Naive B cell (primary cell): ENCODE data around the gene MYH7. TPM values are rescaled to one million over a fixed set of nuclear protein-coding genes. Genes with fewer than 3 reads are reported as not detected.
"Not testable (repeated sequence)": the region's sequence is repeated elsewhere in the genome, so short reads cannot be mapped to it uniquely, and the experiment has no call there.

ENCODE experiments used
- ATAC-seq, 2 donors: fragments of 150-1000 bp; cut with Tn5 transposase; 2 replicates each; pipeline ENCODE4 v1.10.0; 2021; ENCODE audit warnings: low read depth in 2 of 2, mild to moderate bottlenecking in 2 of 2, moderate library complexity in 2 of 2
- DNase-seq: peaks from one replicate; pipeline ENCODE4 v3.0.0; 2022
- H3K27ac Mint-ChIP-seq, 6 donors: one replicate each; pipeline ENCODE4 v1.8.0; 2020 to 2022; ENCODE audit warnings: mild to moderate bottlenecking in 6 of 6, mixed read lengths in 6 of 6, moderate library complexity in 5 of 6, inconsistent platforms in 2 of 6
- H3K27me3 Mint-ChIP-seq, 3 donors: one replicate each; pipeline ENCODE4 v1.8.0; 2021 to 2022; ENCODE audit warnings: mixed read lengths in 3 of 3, mild to moderate bottlenecking in 1 of 3
- H3K36me3 Mint-ChIP-seq, 2 donors: one replicate each; pipeline ENCODE4 v1.8.0; 2020 to 2022; ENCODE audit warnings: mixed read lengths in 2 of 2, inconsistent platforms in 1 of 2, mild to moderate bottlenecking in 1 of 2
- H3K4me1 Mint-ChIP-seq, 3 donors: one replicate each; pipeline ENCODE4 v1.8.0; 2020 to 2022; ENCODE audit warnings: mixed read lengths in 3 of 3, inconsistent platforms in 1 of 3, mild to moderate bottlenecking in 1 of 3, moderate library complexity in 1 of 3
- H3K4me3 Mint-ChIP-seq, 8 donors: one replicate each; pipeline ENCODE4 v1.8.0; 2020 to 2022; ENCODE audit warnings: mild to moderate bottlenecking in 8 of 8, mixed read lengths in 8 of 8, moderate library complexity in 8 of 8, inconsistent platforms in 2 of 8
- H3K9me3 Mint-ChIP-seq, 7 donors: one replicate each; pipeline ENCODE4 v1.8.0; 2020 to 2022; ENCODE audit warnings: mixed read lengths in 7 of 7, mild to moderate bottlenecking in 5 of 7, inconsistent platforms in 2 of 7, moderate library complexity in 1 of 7
- polyA plus RNA-seq, 6 donors: library from polyadenylated mRNA; unstranded; fragments of 300-500 nt; fragmentation: Illumina TruSeq; gene quantifications; one replicate each; pipeline ENCODE4 v1.2.3, GENCODE V29; 2021; ENCODE audit warnings: low read depth in 6 of 6

Gene MYH7
- polyA plus RNA-seq, 6 donors from 2014 or later, result not detected

GRCh38 chr14:23405096-23405495 lies 30.4 kb downstream of the MYH7 start:
- Mint-ChIP-seq H3K4me3 (no peak overlapping the region), H3K27ac (peak overlapping the region in 1 of 6 donors; percentile 73), H3K36me3 (no peaks in the 10 kb centered on the region), H3K9me3 (no peaks in the 10 kb centered on the region), H3K4me1 (peaks cover 8 to 26% (median 25%) of the 10 kb centered on the region in 3 donors), H3K27me3 (peaks cover 32 to 78% (median 53%) of the 10 kb centered on the region in 3 donors)
- DNase-seq (no peak), ATAC-seq (no peak)

- H3K27ac Mint-ChIP-seq, result no peak overlapping the region
- ATAC-seq, result no peak
- H3K36me3 Mint-ChIP-seq, result no peaks in the 10 kb centered on the region
- no peaks in the 10 kb centered on the region for H3K9me3 Mint-ChIP-seq
- H3K4me3 Mint-ChIP-seq, result no peak overlapping the region
- peaks cover 32 to 79% (median 52%) of the 10 kb centered on the region in 3 donors for H3K27me3 Mint-ChIP-seq
- peaks cover 8 to 26% (median 25%) of the 10 kb centered on the region in 3 donors for H3K4me1 Mint-ChIP-seq
- no peak for DNase-seq
Measured at GRCh38 chr14:23404331-23404900, 31.0 kb downstream of the MYH7 start.

GRCh38 chr14:23403908-23404307 lies 31.6 kb downstream of the MYH7 start:
- DNase-seq, result no peak
- Mint-ChIP-seq H3K27me3 (peaks cover 32 to 79% (median 53%) of the 10 kb centered on the region in 3 donors), H3K9me3 (no peaks in the 10 kb centered on the region)

GRCh38 chr14:23403139-23403438 lies 32.4 kb downstream of the MYH7 start:
- H3K36me3 Mint-ChIP-seq, result no peaks in the 10 kb centered on the region
- no peaks in the 10 kb centered on the region for H3K9me3 Mint-ChIP-seq
- no peak for DNase-seq
- no peak overlapping the region for H3K4me3 Mint-ChIP-seq
- H3K27ac Mint-ChIP-seq, result no peak overlapping the region
- ATAC-seq, result no peak
- H3K27me3 Mint-ChIP-seq, result peaks cover 32 to 77% (median 52%) of the 10 kb centered on the region in 3 donors
- peaks cover 8 to 25% (median 20%) of the 10 kb centered on the region in 3 donors for H3K4me1 Mint-ChIP-seq

More at GRCh38 chr14:23403908-23404307, 31.6 kb downstream of the MYH7 start:
- no peaks in the 10 kb centered on the region for H3K36me3 Mint-ChIP-seq
- H3K27ac Mint-ChIP-seq, result no peak overlapping the region
- H3K4me3 Mint-ChIP-seq, result peak overlapping the region in 1 of 8 donors; percentile 22
- ATAC-seq, result no peak
- H3K4me1 Mint-ChIP-seq, result peaks cover 8 to 25% (median 25%) of the 10 kb centered on the region in 3 donors

GRCh38 chr14:23402296-23403138 lies 32.9 kb downstream of the MYH7 start:
- H3K36me3 Mint-ChIP-seq, result no peaks in the 10 kb centered on the region
- no peak overlapping the region for H3K27ac Mint-ChIP-seq
- H3K27me3 Mint-ChIP-seq, result peaks cover 28 to 75% (median 49%) of the 10 kb centered on the region in 3 donors
- peaks cover 8 to 22% (median 20%) of the 10 kb centered on the region in 3 donors for H3K4me1 Mint-ChIP-seq
- no peak for ATAC-seq
- DNase-seq, result no peak
- no peak overlapping the region for H3K4me3 Mint-ChIP-seq
- H3K9me3 Mint-ChIP-seq, result no peaks in the 10 kb centered on the region

GRCh38 chr14:23401291-23401690 lies 34.2 kb downstream of the MYH7 start:
- H3K36me3 Mint-ChIP-seq, result no peaks in the 10 kb centered on the region
- H3K27me3 Mint-ChIP-seq, result peaks cover 19 to 63% (median 46%) of the 10 kb centered on the region in 3 donors
- no peak for ATAC-seq
- H3K27ac Mint-ChIP-seq, result peak overlapping the region in 1 of 6 donors; percentile 72
- DNase-seq, result no peak
- peaks cover 7 to 14% (median 14%) of the 10 kb centered on the region in 3 donors for H3K4me1 Mint-ChIP-seq
- H3K9me3 Mint-ChIP-seq, result no peaks in the 10 kb centered on the region
- no peak overlapping the region for H3K4me3 Mint-ChIP-seq

- H3K27ac Mint-ChIP-seq, H3K4me3 Mint-ChIP-seq, H3K9me3 Mint-ChIP-seq, DNase-seq, H3K36me3 Mint-ChIP-seq, H3K4me1 Mint-ChIP-seq, ATAC-seq: not testable (repeated sequence)
- H3K27me3 Mint-ChIP-seq, result peaks cover 16 to 56% (median 39%) of the 10 kb centered on the region in 3 donors
Measured at GRCh38 chr14:23400496-23401149, 34.8 kb downstream of the MYH7 start.

GRCh38 chr14:23399591-23399990 lies 35.9 kb downstream of the MYH7 start:
- Mint-ChIP-seq H3K4me1 (peaks cover 0 to 8% (median 6%) of the 10 kb centered on the region in 3 donors), H3K27me3 (peaks cover 12 to 54% (median 31%) of the 10 kb centered on the region in 3 donors), H3K27ac (no peak overlapping the region), H3K9me3 (no peaks in the 10 kb centered on the region), H3K4me3 (no peak overlapping the region), H3K36me3 (no peaks in the 10 kb centered on the region)
- ATAC-seq (no peak), DNase-seq (no peak)

- H3K27ac Mint-ChIP-seq, result no peak overlapping the region
- H3K9me3 Mint-ChIP-seq, result no peaks in the 10 kb centered on the region
- no peaks in the 10 kb centered on the region for H3K36me3 Mint-ChIP-seq
- ATAC-seq (no peak), DNase-seq (no peak)
- H3K27me3 Mint-ChIP-seq, result peaks cover 10 to 54% (median 31%) of the 10 kb centered on the region in 3 donors
- peaks cover 0 to 8% (median 6%) of the 10 kb centered on the region in 3 donors for H3K4me1 Mint-ChIP-seq
- no peak overlapping the region for H3K4me3 Mint-ChIP-seq
Measured at GRCh38 chr14:23399136-23399535, 36.3 kb downstream of the MYH7 start.

- Mint-ChIP-seq H3K4me3 (no peak overlapping the region), H3K4me1 (peaks cover 0 to 8% (median 4%) of the 10 kb centered on the region in 3 donors), H3K27ac (peak overlapping the region in 1 of 6 donors; percentile 41), H3K9me3 (no peaks in the 10 kb centered on the region), H3K27me3 (peaks cover 9 to 57% (median 34%) of the 10 kb centered on the region in 3 donors), H3K36me3 (no peaks in the 10 kb centered on the region)
- ATAC-seq (no peak), DNase-seq (no peak)
Measured at GRCh38 chr14:23398348-23398747, 37.1 kb downstream of the MYH7 start.

GRCh38 chr14:23396781-23397407 lies 38.6 kb downstream of the MYH7 start:
- Mint-ChIP-seq H3K4me1 (no peaks in the 10 kb centered on the region), H3K27ac (no peak overlapping the region), H3K27me3 (peaks cover 12 to 52% (median 29%) of the 10 kb centered on the region in 3 donors), H3K9me3 (no peaks in the 10 kb centered on the region), H3K4me3 (no peak overlapping the region), H3K36me3 (no peaks in the 10 kb centered on the region)
- no peak for ATAC-seq
- DNase-seq, result no peak

- Mint-ChIP-seq H3K27me3 (peaks cover 9 to 50% (median 23%) of the 10 kb centered on the region in 3 donors), H3K9me3 (no peaks in the 10 kb centered on the region), H3K4me3 (no peak overlapping the region), H3K27ac (peak overlapping the region in 1 of 6 donors; percentile 21), H3K36me3 (no peaks in the 10 kb centered on the region), H3K4me1 (no peaks in the 10 kb centered on the region)
- DNase-seq (no peak), ATAC-seq (no peak)
Measured at GRCh38 chr14:23396126-23396525, 39.3 kb downstream of the MYH7 start.

GRCh38 chr14:23392613-23393012 lies 42.8 kb downstream of the MYH7 start:
- H3K27me3 Mint-ChIP-seq, result peaks cover 18 to 63% (median 36%) of the 10 kb centered on the region in 3 donors
- H3K4me3 Mint-ChIP-seq, result no peak overlapping the region
- no peak overlapping the region for H3K27ac Mint-ChIP-seq
- no peak for DNase-seq
- no peaks in the 10 kb centered on the region for H3K4me1 Mint-ChIP-seq
- H3K9me3 Mint-ChIP-seq, result no peaks in the 10 kb centered on the region
- H3K36me3 Mint-ChIP-seq, result no peaks in the 10 kb centered on the region
- ATAC-seq, result no peak
